ENCODE results near the gene WASL. TPM values are rescaled to one million over a fixed set of nuclear protein-coding genes. Genes with fewer than 3 reads are reported as not detected.

The WASL gene
- total RNA-seq, 2 donors from 2014 or later, result 35.1 to 36.7 TPM

DNA sequence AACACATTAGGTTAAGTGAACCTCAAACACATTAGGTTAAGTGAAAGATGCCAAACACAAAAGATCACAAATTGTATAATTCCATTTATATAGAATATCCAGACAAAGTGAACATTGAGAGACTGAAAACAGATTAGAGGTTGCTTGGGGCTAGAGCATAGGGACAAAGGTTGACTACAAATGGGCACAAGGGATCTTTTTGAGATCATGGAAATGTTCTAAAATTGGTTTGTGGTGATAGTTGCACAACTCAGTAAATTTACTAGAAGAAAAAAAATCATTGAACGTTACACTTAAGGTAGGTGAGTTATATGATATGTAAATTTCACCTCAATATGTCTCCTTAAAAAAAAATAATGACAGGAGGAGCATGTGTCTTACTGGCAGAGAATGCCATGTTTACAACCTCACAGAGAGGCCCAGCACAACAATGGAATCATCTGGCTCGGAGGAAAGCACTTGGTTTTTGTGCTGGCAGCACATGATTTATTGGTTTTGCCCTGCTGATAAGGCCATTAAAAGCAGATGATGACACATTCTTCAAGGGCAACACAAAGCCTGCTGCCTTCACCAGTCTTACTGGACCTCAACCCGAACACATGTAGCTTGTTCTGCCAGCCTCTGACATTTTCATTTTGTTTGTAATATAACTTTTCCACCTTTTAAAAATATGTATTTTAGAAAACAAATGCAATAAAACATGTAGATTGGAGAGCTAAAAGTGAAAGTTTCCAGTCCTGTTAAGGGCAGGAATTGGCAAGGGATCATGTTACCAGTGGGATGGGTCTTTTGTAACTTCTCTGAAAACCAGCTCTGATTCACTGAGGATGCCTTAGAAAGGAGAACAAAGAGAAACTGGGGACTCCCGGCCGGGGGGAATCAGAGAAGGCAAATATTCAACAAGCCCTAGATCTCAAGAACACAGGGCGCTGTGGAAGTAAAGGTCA is 105.0 kb downstream of the WASL start:
- Mint-ChIP-seq H3K27me3 (ENCODE audit: insufficient read depth) (no peaks in the 10 kb centered on the region), H3K4me3 (peak overlapping the region; percentile 2), H3K36me3 (ENCODE audit: low read depth) (no peaks in the 10 kb centered on the region), H3K27ac (peak overlapping the region; percentile 1), H3K4me1 (peaks cover 31% of the 10 kb centered on the region), H3K9me3 (no peaks in the 10 kb centered on the region)
- TF ChIP-seq, protein P1, sequence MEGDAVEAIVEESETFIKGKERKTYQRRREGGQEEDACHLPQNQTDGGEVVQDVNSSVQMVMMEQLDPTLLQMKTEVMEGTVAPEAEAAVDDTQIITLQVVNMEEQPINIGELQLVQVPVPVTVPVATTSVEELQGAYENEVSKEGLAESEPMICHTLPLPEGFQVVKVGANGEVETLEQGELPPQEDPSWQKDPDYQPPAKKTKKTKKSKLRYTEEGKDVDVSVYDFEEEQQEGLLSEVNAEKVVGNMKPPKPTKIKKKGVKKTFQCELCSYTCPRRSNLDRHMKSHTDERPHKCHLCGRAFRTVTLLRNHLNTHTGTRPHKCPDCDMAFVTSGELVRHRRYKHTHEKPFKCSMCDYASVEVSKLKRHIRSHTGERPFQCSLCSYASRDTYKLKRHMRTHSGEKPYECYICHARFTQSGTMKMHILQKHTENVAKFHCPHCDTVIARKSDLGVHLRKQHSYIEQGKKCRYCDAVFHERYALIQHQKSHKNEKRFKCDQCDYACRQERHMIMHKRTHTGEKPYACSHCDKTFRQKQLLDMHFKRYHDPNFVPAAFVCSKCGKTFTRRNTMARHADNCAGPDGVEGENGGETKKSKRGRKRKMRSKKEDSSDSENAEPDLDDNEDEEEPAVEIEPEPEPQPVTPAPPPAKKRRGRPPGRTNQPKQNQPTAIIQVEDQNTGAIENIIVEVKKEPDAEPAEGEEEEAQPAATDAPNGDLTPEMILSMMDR (conservative IDR thresholded peaks at IDR 0.05), result no peak
- H3K9ac ChIP-seq (ENCODE audit: extremely low read depth, low read length, poor library complexity, severe bottlenecking), result no peak overlapping the region
- H3K36me3 ChIP-seq (ENCODE audit: control insufficient read depth, insufficient read depth, low read length), result no peaks in the 10 kb centered on the region
- WGBS, 2 experiments (ENCODE audit: insufficient coverage in 1 of 2, insufficient read length in 1 of 2), result 33 to 36% methylated on average over 1 to 6 of the region's 6 CpGs
- H3K27ac ChIP-seq (ENCODE audit: low read depth, low read length), result peak overlapping the region; percentile 93
- peak overlapping the region; percentile 3 for H3K4me3 ChIP-seq (ENCODE audit: low read length)
- peak; percentile 81 for DNase-seq
- H3K27me3 ChIP-seq (ENCODE audit: control insufficient read depth, insufficient read depth, low read length, poor library complexity, severe bottlenecking), result no peaks in the 10 kb centered on the region
- no peaks in the 10 kb centered on the region for H3K9me3 ChIP-seq (ENCODE audit: control insufficient read depth, low read length)
- H3K4me1 ChIP-seq (ENCODE audit: control insufficient read depth, insufficient read depth, low read length), result peaks cover 7% of the 10 kb centered on the region

DNA sequence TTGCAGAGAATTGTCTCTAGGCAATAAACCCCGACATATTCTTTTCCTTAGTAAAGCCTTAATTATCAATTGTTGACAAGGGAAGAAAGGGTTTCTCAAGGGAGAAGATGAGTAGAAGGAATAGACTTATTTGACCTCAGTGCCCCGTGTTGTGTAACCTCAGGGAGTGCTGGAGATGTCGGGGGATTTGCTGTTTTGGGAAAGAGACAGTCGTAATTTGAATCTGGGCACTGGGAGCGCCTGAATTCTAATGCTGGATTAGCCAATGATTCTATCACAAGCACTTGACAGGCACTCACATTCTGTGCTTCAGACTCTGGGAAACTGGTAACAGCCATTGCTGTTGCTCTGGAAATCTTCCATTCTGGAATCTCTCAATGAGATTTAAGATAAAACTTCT is 106.9 kb downstream of the WASL start:
- Histone ChIP-seq H3K27ac (ENCODE audit: low read depth, low read length) (no peak overlapping the region), H3K4me1 (ENCODE audit: control insufficient read depth, insufficient read depth, low read length) (peaks cover 5% of the 10 kb centered on the region), H3K9ac (ENCODE audit: extremely low read depth, low read length, poor library complexity, severe bottlenecking) (no peak overlapping the region), H3K36me3 (ENCODE audit: control insufficient read depth, insufficient read depth, low read length) (no peaks in the 10 kb centered on the region), H3K27me3 (ENCODE audit: control insufficient read depth, insufficient read depth, low read length, poor library complexity, severe bottlenecking) (no peaks in the 10 kb centered on the region), H3K4me3 (ENCODE audit: low read length) (no peak overlapping the region), H3K9me3 (ENCODE audit: control insufficient read depth, low read length) (no peaks in the 10 kb centered on the region)
- WGBS, 2 experiments (ENCODE audit: insufficient coverage in 1 of 2, insufficient read length in 1 of 2), result 84 to 100% methylated on average over 4 to 5 of the region's 5 CpGs
- Mint-ChIP-seq H3K4me1 (peaks cover 42% of the 10 kb centered on the region), H3K4me3 (no peak overlapping the region), H3K27ac (no peak overlapping the region), H3K36me3 (ENCODE audit: low read depth) (no peaks in the 10 kb centered on the region), H3K27me3 (ENCODE audit: insufficient read depth) (no peaks in the 10 kb centered on the region), H3K9me3 (no peaks in the 10 kb centered on the region)
- DNase-seq, result no peak
- TF ChIP-seq, protein P1 (conservative IDR thresholded peaks at IDR 0.05), result no peak

DNA sequence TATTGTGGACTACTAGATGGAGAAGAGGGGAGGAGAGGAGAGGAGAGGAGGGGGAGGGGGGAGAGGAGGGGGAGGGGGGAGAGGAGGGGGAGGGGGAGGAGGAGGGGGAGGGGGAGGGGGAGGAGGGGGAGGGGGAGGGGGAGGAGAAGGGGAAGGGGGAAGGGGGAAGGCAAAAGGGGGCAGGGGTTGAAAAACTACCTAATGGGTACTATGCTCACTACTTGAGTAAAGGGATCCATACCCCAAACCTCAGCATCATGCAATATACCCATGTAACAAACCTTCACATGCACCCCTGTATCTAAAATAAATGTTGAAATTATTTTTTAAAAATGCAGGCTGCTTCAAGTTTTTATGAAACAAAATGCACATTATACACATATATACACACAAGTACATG is 108.2 kb downstream of the WASL start:
- no peak for DNase-seq
- H3K27me3 Mint-ChIP-seq (ENCODE audit: insufficient read depth), result no peaks in the 10 kb centered on the region
- peaks cover 46% of the 10 kb centered on the region for H3K4me1 Mint-ChIP-seq
- no peak overlapping the region for H3K27ac Mint-ChIP-seq
- no peaks in the 10 kb centered on the region for H3K9me3 Mint-ChIP-seq
- Histone ChIP-seq H3K27ac (ENCODE audit: low read depth, low read length) (no peak overlapping the region), H3K9me3 (ENCODE audit: control insufficient read depth, low read length) (no peaks in the 10 kb centered on the region), H3K27me3 (ENCODE audit: control insufficient read depth, insufficient read depth, low read length, poor library complexity, severe bottlenecking) (no peaks in the 10 kb centered on the region), H3K9ac (ENCODE audit: extremely low read depth, low read length, poor library complexity, severe bottlenecking) (no peak overlapping the region), H3K36me3 (ENCODE audit: control insufficient read depth, insufficient read depth, low read length) (no peaks in the 10 kb centered on the region), H3K4me1 (ENCODE audit: control insufficient read depth, insufficient read depth, low read length) (peaks cover 5% of the 10 kb centered on the region), H3K4me3 (ENCODE audit: low read length) (no peak overlapping the region)
- H3K36me3 Mint-ChIP-seq (ENCODE audit: low read depth), result no peaks in the 10 kb centered on the region
- H3K4me3 Mint-ChIP-seq, result no peak overlapping the region
- TF ChIP-seq, protein P1 (conservative IDR thresholded peaks at IDR 0.05), result no peak
